Measurements from ENCODE around the gene BLM.

GRCh38 chr15:90851114-90851513 lies 134.0 kb downstream of the BLM start:
- no peak for TF ChIP-seq CTCF (IDR thresholded peaks at IDR 0.05)
- no peak for TF ChIP-seq RARB (CRISPR knock-in tag; IDR thresholded peaks at IDR 0.05)
- no peak for TF ChIP-seq ZSCAN20 (CRISPR knock-in tag; IDR thresholded peaks at IDR 0.05)
- TF ChIP-seq POLR2A (IDR thresholded peaks at IDR 0.05; ENCODE audit: low read length), result no peak
- TF ChIP-seq RAD21 (conservative IDR thresholded peaks at IDR 0.05 in 1 of 2, IDR thresholded peaks at IDR 0.05 in 1 of 2), result no peak
- no peak for TF ChIP-seq EHMT2 (IDR thresholded peaks at IDR 0.05; ENCODE audit: low read depth)
- TF ChIP-seq HES2 (IDR thresholded peaks at IDR 0.05), result no peak
- no peak for TF ChIP-seq CBX8 (IDR thresholded peaks at IDR 0.05)
- TF ChIP-seq HMGXB4 (CRISPR knock-in tag; IDR thresholded peaks at IDR 0.05; ENCODE audit: borderline replicate concordance), result no peak
- no peak for TF ChIP-seq MYC (IDR thresholded peaks at IDR 0.05; ENCODE audit: borderline replicate concordance, low read length)
- no peak for TF ChIP-seq SMC3 (IDR thresholded peaks at IDR 0.05)
- no peak for TF ChIP-seq SREBF2 (IDR thresholded peaks at IDR 0.05)
- TF ChIP-seq JUNB (IDR thresholded peaks at IDR 0.05), result no peak
